ENCODE results near the gene ACD. TPM values are rescaled to one million over a fixed set of nuclear protein-coding genes. Genes with fewer than 3 reads are reported as not detected.

The ACD gene
- total RNA-seq, 1 experiment from 2014 or later: 27.1 TPM

- in situ Hi-C loops (cut with HindIII; ENCODE audit: low sequenced_read_pairs): no loop called here
- DNase-seq (ENCODE audit: low spot score): peak; percentile 40
Observed at GRCh38 chr16:67653128-67653788, 6.8 kb downstream of the ACD start.

- in situ Hi-C loops (cut with HindIII; ENCODE audit: low sequenced_read_pairs): no loop called here
- peak; percentile 51 for DNase-seq (ENCODE audit: low spot score)
Observed at GRCh38 chr16:67652578-67653127, 7.4 kb downstream of the ACD start.

- DNase-seq (ENCODE audit: low spot score): no peak
- in situ Hi-C loops (cut with HindIII; ENCODE audit: low sequenced_read_pairs): no loop called here
Observed at GRCh38 chr16:67651847-67652246, 8.2 kb downstream of the ACD start.

GRCh38 chr16:67651039-67651438, 9.0 kb downstream of the ACD start:
- in situ Hi-C loops (cut with HindIII; ENCODE audit: low sequenced_read_pairs): no loop called here
- no peak for DNase-seq (ENCODE audit: low spot score)

GRCh38 chr16:67650023-67650422, 10.0 kb downstream of the ACD start:
- DNase-seq (ENCODE audit: low spot score): no peak
- in situ Hi-C loops (cut with HindIII; ENCODE audit: low sequenced_read_pairs): no loop called here

GRCh38 chr16:67649494-67649931, 10.5 kb downstream of the ACD start:
- in situ Hi-C loops (cut with HindIII; ENCODE audit: low sequenced_read_pairs): no loop called here
- DNase-seq (ENCODE audit: low spot score): no peak

GRCh38 chr16:67648764-67649407, 11.2 kb downstream of the ACD start:
- in situ Hi-C loops (cut with HindIII; ENCODE audit: low sequenced_read_pairs): no loop called here
- DNase-seq (ENCODE audit: low spot score): no peak

GRCh38 chr16:67648088-67648763, 11.8 kb downstream of the ACD start:
- DNase-seq (ENCODE audit: low spot score): no peak
- in situ Hi-C loops (cut with HindIII; ENCODE audit: low sequenced_read_pairs): no loop called here

- no peak for DNase-seq (ENCODE audit: low spot score)
- in situ Hi-C loops (cut with HindIII; ENCODE audit: low sequenced_read_pairs): no loop called here
Observed at GRCh38 chr16:67647681-67648080, 12.4 kb downstream of the ACD start.

- no peak for DNase-seq (ENCODE audit: low spot score)
- in situ Hi-C loops (cut with HindIII; ENCODE audit: low sequenced_read_pairs): no loop called here
Observed at GRCh38 chr16:67647111-67647651, 12.9 kb downstream of the ACD start.

GRCh38 chr16:67645397-67646121, 14.5 kb downstream of the ACD start:
- DNase-seq (ENCODE audit: low spot score): no peak
- in situ Hi-C loops (cut with HindIII; ENCODE audit: low sequenced_read_pairs): no loop called here

GRCh38 chr16:67644038-67644437, 16.0 kb downstream of the ACD start:
- DNase-seq (ENCODE audit: low spot score): no peak
- in situ Hi-C loops (cut with HindIII; ENCODE audit: low sequenced_read_pairs): no loop called here

GRCh38 chr16:67641779-67642708, 18.0 kb downstream of the ACD start:
- in situ Hi-C loops (cut with HindIII; ENCODE audit: low sequenced_read_pairs): no loop called here
- peak; percentile 95 for DNase-seq (ENCODE audit: low spot score)

GRCh38 chr16:67637625-67638024, 22.4 kb downstream of the ACD start:
- in situ Hi-C loops (cut with HindIII; ENCODE audit: low sequenced_read_pairs): no loop called here
- no peak for DNase-seq (ENCODE audit: low spot score)

- in situ Hi-C loops (cut with HindIII; ENCODE audit: low sequenced_read_pairs): no loop called here
- DNase-seq (ENCODE audit: low spot score): no peak
Observed at GRCh38 chr16:67636713-67637112, 23.3 kb downstream of the ACD start.

- peak; percentile 53 for DNase-seq (ENCODE audit: low spot score)
- in situ Hi-C loops (cut with HindIII; ENCODE audit: low sequenced_read_pairs): no loop called here
Observed at GRCh38 chr16:67632415-67633172, 27.5 kb downstream of the ACD start.

GRCh38 chr16:67628216-67628615, 31.8 kb downstream of the ACD start:
- in situ Hi-C loops (cut with HindIII; ENCODE audit: low sequenced_read_pairs): no loop called here
- DNase-seq (ENCODE audit: low spot score): no peak

- in situ Hi-C loops (cut with HindIII; ENCODE audit: low sequenced_read_pairs): no loop called here
Observed at GRCh38 chr16:67613808-67614207, 46.3 kb downstream of the ACD start.

More at GRCh38 chr16:67613808-67614207, 46.3 kb downstream of the ACD start:
- DNase-seq (ENCODE audit: low spot score): no peak
